Cardiac fibroblast (primary cell): Measurements from ENCODE around the gene LAMA2.

Source experiments
- DNase-seq, 2 donors: peaks; one replicate each; pipeline versions ENCODE4 v3.0.0 to v3.0.0-alpha.2; 2010; ENCODE audit warnings: low read depth in 2 of 2
- H3K4me3 ChIP-seq, 2 donors: replicated peaks in 1 of 2; 1 replicate in 1 of 2; 2 replicates in 1 of 2; pipeline ENCODE4 v1.5.1; 2011; ENCODE audit warnings: low read depth in 2 of 2, low read length in 2 of 2, mild to moderate bottlenecking in 2 of 2, moderate library complexity in 1 of 2
- CTCF ChIP-seq: IDR thresholded peaks from one replicate; pipeline ENCODE4 v1.5.1; 2011; ENCODE audit warnings: low read depth, mild to moderate bottlenecking, low read length, inconsistent platforms

The LAMA2 gene

GRCh38 chr6:129565366-129565765 is 682.4 kb downstream of the LAMA2 start:
- no peak overlapping the region for H3K4me3 ChIP-seq
- no peak for DNase-seq
- TF ChIP-seq CTCF: no peak

- no peak overlapping the region for H3K4me3 ChIP-seq
- TF ChIP-seq CTCF: no peak
- no peak for DNase-seq
Observed at GRCh38 chr6:129565811-129566210, 682.9 kb downstream of the LAMA2 start.
